Pancreas (tissue), 10 donors: Measurements from ENCODE around the gene EFEMP2. TPM values are rescaled to one million over a fixed set of nuclear protein-coding genes. Genes with fewer than 3 reads are reported as not detected.

Experiments
- ATAC-seq, 4 donors: fragments of 200-7000 bp; cut with Tn5 transposase; one replicate each; pipeline versions ENCODE4 v1.8.0 to v1.9.1; 2020; ENCODE audit warnings: mild to moderate bottlenecking in 4 of 4, moderate library complexity in 4 of 4
- DNase-seq, 6 donors: peaks; one replicate each; pipeline ENCODE4 v3.0.0-alpha.2; 2020
- FAIRE-seq: peaks from 2 replicates; lab custom pipeline; 2012; peaks lifted over from hg19 to GRCh38; lab: Jason Lieb, UNC
- H3K27ac ChIP-seq, 4 donors: fragments of 200-600 bp; sonication (generic); 1 replicate in 3 of 4; 2 replicates in 1 of 4; pipeline versions ENCODE4 v1.5.0 to v1.8.0; 2020
- H3K27me3 ChIP-seq, 4 donors: fragments of 200-600 bp; one replicate each; pipeline ENCODE4 v1.8.0; 2021
- H3K36me3 ChIP-seq, 3 donors: fragments of 200-600 bp; sonication (generic) in 1 of 3; one replicate each; pipeline versions ENCODE4 v1.5.0 to v1.8.0; 2020 to 2021
- H3K4me1 ChIP-seq, 3 donors: fragments of 200-600 bp; one replicate each; pipeline ENCODE4 v1.8.0; 2021
- H3K4me3 ChIP-seq, 4 donors: fragments of 200-600 bp; sonication (generic) in 2 of 4; one replicate each; pipeline versions ENCODE4 v1.5.0 to v1.8.0; 2020 to 2021
- H3K9me3 ChIP-seq, 4 donors: fragments of 200-600 bp; one replicate each; pipeline ENCODE4 v1.8.0; 2021
- CTCF ChIP-seq, 4 donors: fragments of 200-600 bp; sonication (generic) in 3 of 4; IDR thresholded peaks; one replicate each; pipeline versions ENCODE4 v1.5.0 to v1.8.0; 2021; ENCODE audit warnings: antibody characterized with exemption in 4 of 4
- WGBS, 2 donors: extraction: QIAGEN DNeasy Blood & Tissue Kit; methylation state at CpG; one replicate each; pipeline ENCODE4 v1.1.7; 2013; 5-methylcytosine and 5-hydroxymethylcytosine counted together
- intact Hi-C, 3 donors: fragments of 100-400 bp; cut with DNase I; formaldehyde crosslinking; loops; one replicate each; pipeline versions ENCODE4 v1.11.1 to v1.14.2; 2022
- polyA plus RNA-seq, 2 donors: library from polyadenylated mRNA; stranded (reverse); fragments of 200-250 nt; gene quantifications; one replicate each; pipeline ENCODE4 v1.2.3, GENCODE V29; 2013
- total RNA-seq, 6 donors: library from RNA; stranded (reverse); fragmentation: NEBNext Ultra II Directional in 4 of 6; extraction: Animal tissue kit (Norgen Biotek cat#: 25700) in 4 of 6; gene quantifications; one replicate each; pipeline versions ENCODE4 v1.2.1 to v1.2.4, GENCODE V29; 2021 to 2023
- donor health status: healthy with polysubstance abuse.
- donor health status: DM: no; HTN: no; CAD: no; lungs with moderate emphysema.
- donor health status: DM: no; HTN: no; CAD: no.
- donor health status: control.
- donor health status: control.
- donor health status: Bipolar disorder and iron deficiency.
- donor health status: DM: yes; HTN: yes; CAD: no.
- donor health status: DM: no; HTN: no; CAD: no.
- donor health status: DM: no; HTN: no; CAD: no.
- donor health status: DM: yes; HTN: yes; CAD: no.

EFEMP2 gene
- total and polyA plus RNA-seq, 8 donors, result 11.3 to 51.0 (median 18.8) TPM

DNA sequence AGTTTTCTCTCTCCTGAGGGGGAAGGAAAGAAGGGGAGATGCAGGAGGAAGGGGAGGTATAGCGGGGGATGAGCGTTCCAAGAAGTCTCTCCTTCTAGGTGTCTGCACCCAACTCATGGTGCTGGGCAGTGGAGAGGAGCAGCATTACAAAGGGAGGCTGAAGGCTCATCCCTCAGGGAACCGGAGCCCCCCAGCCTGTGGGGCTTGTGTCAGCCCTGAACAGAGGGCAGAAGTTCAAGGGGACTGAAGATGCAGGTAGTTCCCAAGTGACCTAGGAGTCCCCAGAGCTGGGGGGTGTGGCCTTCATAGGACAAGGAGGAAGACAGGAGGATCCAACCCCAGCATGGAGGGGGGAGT is 44.5 kb upstream of the EFEMP2 start:
- H3K9me3 ChIP-seq, result no peaks in the 10 kb centered on the region
- 89 to 97% methylated on average over 3 of the region's 3 CpGs for WGBS, 2 donors
- H3K36me3 ChIP-seq, result no peaks in the 10 kb centered on the region
- H3K27ac ChIP-seq, result no peak overlapping the region
- no peak for FAIRE-seq
- no peak for DNase-seq
- H3K4me1 ChIP-seq, result peaks cover 0 to 25% (median 12%) of the 10 kb centered on the region in 3 donors
- ATAC-seq, result no peak
- intact Hi-C loops, result no loop called here
- no peak for TF ChIP-seq CTCF (IDR thresholded peaks at IDR 0.05)
- H3K27me3 ChIP-seq, result no peaks in the 10 kb centered on the region
- H3K4me3 ChIP-seq, result no peak overlapping the region

GRCh38 chr11:65916391-65916790 is 43.8 kb upstream of the EFEMP2 start:
- no peak for DNase-seq
- Histone ChIP-seq H3K27me3 (no peaks in the 10 kb centered on the region), H3K27ac (peak overlapping the region in 1 of 4 donors; percentile 23), H3K9me3 (no peaks in the 10 kb centered on the region), H3K4me1 (peaks cover 0 to 25% (median 12%) of the 10 kb centered on the region in 3 donors), H3K36me3 (no peaks in the 10 kb centered on the region), H3K4me3 (no peak overlapping the region)
- intact Hi-C loops, result no loop called here
- no peak for TF ChIP-seq CTCF (IDR thresholded peaks at IDR 0.05)
- FAIRE-seq, result no peak
- no peak for ATAC-seq
- WGBS, 2 donors, result 77 to 80% methylated on average over 7 of the region's 7 CpGs

- Histone ChIP-seq H3K9me3 (no peaks in the 10 kb centered on the region), H3K36me3 (no peaks in the 10 kb centered on the region), H3K27me3 (no peaks in the 10 kb centered on the region), H3K27ac (peak overlapping the region in 2 of 4 donors; percentile 23 to 37), H3K4me1 (peaks cover 0 to 25% (median 12%) of the 10 kb centered on the region in 3 donors), H3K4me3 (no peak overlapping the region)
- 47 to 57% methylated on average over 13 of the region's 13 CpGs for WGBS, 2 donors
- peak in 2 of 4 donors; percentile 3 to 9 for ATAC-seq
- peak in 5 of 6 donors; percentile 46 to 78 (median 61) for DNase-seq
- TF ChIP-seq CTCF (IDR thresholded peaks at IDR 0.05), result no peak
- intact Hi-C loops, result no loop called here
- no peak for FAIRE-seq
Observed at GRCh38 chr11:65915821-65916251, 43.2 kb upstream of the EFEMP2 start.

DNA sequence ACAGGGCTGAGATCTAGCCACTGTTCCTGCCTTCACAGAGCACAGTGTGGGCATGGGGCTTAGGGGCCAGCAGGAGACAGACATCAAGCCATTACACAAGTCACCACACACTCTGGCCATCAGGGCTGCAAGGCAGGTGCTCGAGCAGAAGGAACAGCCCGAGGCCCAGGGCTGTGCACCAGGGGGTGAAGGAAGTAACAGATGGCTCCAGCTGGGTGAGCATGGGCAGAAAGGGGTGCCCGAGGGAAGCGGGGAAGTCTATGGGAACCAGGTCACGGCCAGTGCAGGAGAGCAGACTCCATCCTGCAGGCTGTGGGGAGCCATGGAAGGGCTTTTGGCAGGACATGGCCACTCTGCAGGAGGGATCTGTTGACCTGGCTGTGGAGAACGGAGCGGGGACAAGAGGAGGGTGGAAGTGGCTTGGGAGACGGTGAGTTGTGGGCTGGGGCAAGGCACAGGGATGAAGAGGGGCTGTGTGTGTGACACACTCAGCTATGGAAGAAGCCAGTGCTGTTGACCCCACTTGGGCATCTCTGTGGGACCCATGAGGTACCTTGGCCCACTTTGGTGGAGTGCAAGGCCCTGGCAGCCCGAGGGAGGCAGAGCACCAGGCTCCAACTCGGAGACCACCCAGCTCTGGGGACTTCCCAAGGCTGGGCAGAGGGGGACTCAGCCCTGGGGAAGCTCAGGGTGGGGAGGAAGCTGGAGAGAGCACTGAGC is 42.7 kb upstream of the EFEMP2 start:
- no peak overlapping the region for H3K4me3 ChIP-seq

More for the DNA sequence above, 42.7 kb upstream of the EFEMP2 start:
- intact Hi-C loops, result no loop called here
- 60 to 82% methylated on average over 10 of the region's 10 CpGs for WGBS, 2 donors
- TF ChIP-seq CTCF (IDR thresholded peaks at IDR 0.05), result no peak
- Histone ChIP-seq H3K9me3 (no peaks in the 10 kb centered on the region), H3K36me3 (no peaks in the 10 kb centered on the region), H3K27me3 (no peaks in the 10 kb centered on the region), H3K4me1 (peaks cover 0 to 21% (median 6%) of the 10 kb centered on the region in 3 donors), H3K27ac (peak overlapping the region in 1 of 4 donors; percentile 37)
- ATAC-seq (no peak), FAIRE-seq (no peak), DNase-seq (no peak)
